Astrocyte (in vitro differentiated cells and primary cell): ENCODE measurements around the gene PGPEP1. TPM values are rescaled to one million over a fixed set of nuclear protein-coding genes. Genes with fewer than 3 reads are reported as not detected.

Experiments used
- DNase-seq: peaks from one replicate; pipeline ENCODE4 v3.0.0-alpha.2; 2010; ENCODE audit warnings: low read depth
- FAIRE-seq: peaks from 2 replicates; lab custom pipeline; 2011; peaks lifted over from hg19 to GRCh38; lab: Jason Lieb, UNC
- H2AFZ ChIP-seq: 2 replicates; pipeline ENCODE4 v1.6.0; 2012; ENCODE audit warnings: low read depth, low read length, inconsistent platforms
- H3K27ac ChIP-seq: 2 replicates; pipeline ENCODE4 v1.5.1; 2011; ENCODE audit warnings: low read depth, low read length, inconsistent platforms
- H3K27me3 ChIP-seq: 2 replicates; pipeline ENCODE4 v1.6.0; 2011; ENCODE audit warnings: low read length, inconsistent platforms; ENCODE audit not compliant: insufficient read depth
- H3K36me3 ChIP-seq: 2 replicates; pipeline ENCODE4 v1.5.1; 2011; ENCODE audit warnings: low read length, inconsistent platforms; ENCODE audit not compliant: insufficient read depth
- H3K4me1 ChIP-seq: 2 replicates; pipeline ENCODE4 v1.5.1; 2011; ENCODE audit warnings: low read length, inconsistent platforms; ENCODE audit not compliant: insufficient read depth
- H3K4me2 ChIP-seq: 2 replicates; pipeline ENCODE4 v1.6.0; 2012; ENCODE audit warnings: low read length, inconsistent platforms
- H3K4me3 ChIP-seq: 2 replicates; pipeline ENCODE4 v1.5.1; 2011; ENCODE audit warnings: low read depth, mild to moderate bottlenecking, low read length, inconsistent platforms; ENCODE audit not compliant: insufficient read depth
- H3K79me2 ChIP-seq: 2 replicates; pipeline ENCODE4 v1.6.0; 2012; ENCODE audit warnings: mild to moderate bottlenecking, low read length, inconsistent platforms; ENCODE audit not compliant: insufficient read depth
- H3K9ac ChIP-seq: 2 replicates; pipeline ENCODE4 v1.6.0; 2012; ENCODE audit warnings: mild to moderate bottlenecking, low read length, inconsistent platforms
- H3K9me3 ChIP-seq: 2 replicates; pipeline ENCODE4 v1.5.1; 2012; ENCODE audit warnings: low read depth, mild to moderate bottlenecking, low read length, inconsistent platforms; ENCODE audit not compliant: insufficient read depth
- H4K20me1 ChIP-seq: 2 replicates; pipeline ENCODE4 v1.6.0; 2012; ENCODE audit warnings: low read length, inconsistent platforms; ENCODE audit not compliant: insufficient read depth
- H3K27ac Mint-ChIP-seq: one replicate; pipeline ENCODE4 v1.8.0; 2021; ENCODE audit warnings: mild to moderate bottlenecking, mixed read lengths; ENCODE audit not compliant: unreplicated experiment
- H3K27me3 Mint-ChIP-seq: one replicate; pipeline ENCODE4 v1.8.0; 2021; ENCODE audit warnings: low read depth, mixed read lengths; ENCODE audit not compliant: unreplicated experiment
- H3K36me3 Mint-ChIP-seq: one replicate; pipeline ENCODE4 v1.8.0; 2021; ENCODE audit warnings: low read depth, mixed read lengths; ENCODE audit not compliant: unreplicated experiment
- H3K4me1 Mint-ChIP-seq: one replicate; pipeline ENCODE4 v1.8.0; 2021; ENCODE audit warnings: low read depth, mixed read lengths; ENCODE audit not compliant: unreplicated experiment
- H3K4me3 Mint-ChIP-seq: one replicate; pipeline ENCODE4 v1.8.0; 2021; ENCODE audit warnings: mild to moderate bottlenecking, moderate library complexity, mixed read lengths; ENCODE audit not compliant: unreplicated experiment
- H3K9me3 Mint-ChIP-seq: one replicate; pipeline ENCODE4 v1.8.0; 2021; ENCODE audit warnings: mild to moderate bottlenecking, mixed read lengths; ENCODE audit not compliant: unreplicated experiment
- CTCF ChIP-seq: IDR thresholded peaks from 2 replicates; pipeline ENCODE4 v1.5.1; 2011; ENCODE audit warnings: low read depth, mild to moderate bottlenecking, inconsistent platforms, low read length, moderate library complexity; ENCODE audit not compliant: insufficient read depth
- EZH2 ChIP-seq: IDR thresholded peaks from 2 replicates; pipeline ENCODE4 v1.6.1; 2012; ENCODE audit warnings: mild to moderate bottlenecking, low read length, inconsistent platforms; ENCODE audit not compliant: insufficient read depth
- total RNA-seq: library from RNA; stranded (reverse); gene quantifications from 2 replicates; pipeline ENCODE4 v1.2.1, GENCODE V29; 2021

PGPEP1 gene
- total RNA-seq, 1 donor from 2014 or later = 28.4 TPM

GRCh38 chr19:18292810-18293641, 47.4 kb upstream of the PGPEP1 start:
- DNase-seq (peak; percentile 72), FAIRE-seq (no peak)
- H3K4me1 Mint-ChIP-seq = peaks cover 12% of the 10 kb centered on the region
- TF ChIP-seq EZH2 (no peak), CTCF (no peak)
- Histone ChIP-seq H3K27me3 (no peaks in the 10 kb centered on the region), H3K4me1 (peaks cover 35% of the 10 kb centered on the region), H2AFZ (no peak overlapping the region), H3K4me2 (peak overlapping the region; percentile 91), H3K9ac (peak overlapping the region; percentile 96), H3K79me2 (no peaks in the 10 kb centered on the region), H3K9me3 (no peaks in the 10 kb centered on the region), H3K27ac (peak overlapping the region; percentile 94), H4K20me1 (no peaks in the 10 kb centered on the region), H3K4me3 (peak overlapping the region; percentile 69), H3K36me3 (no peaks in the 10 kb centered on the region)
- peak overlapping the region; percentile 70 for H3K4me3 Mint-ChIP-seq
- H3K9me3 Mint-ChIP-seq = no peaks in the 10 kb centered on the region
- H3K36me3 Mint-ChIP-seq = no peaks in the 10 kb centered on the region
- no peaks in the 10 kb centered on the region for H3K27me3 Mint-ChIP-seq
- H3K27ac Mint-ChIP-seq = peak overlapping the region; percentile 83

- Histone ChIP-seq H2AFZ (no peak overlapping the region), H4K20me1 (no peaks in the 10 kb centered on the region), H3K9ac (peak overlapping the region; percentile 96), H3K27ac (peak overlapping the region; percentile 59), H3K4me2 (peak overlapping the region; percentile 91), H3K4me1 (peaks cover 35% of the 10 kb centered on the region), H3K36me3 (no peaks in the 10 kb centered on the region), H3K27me3 (no peaks in the 10 kb centered on the region), H3K9me3 (no peaks in the 10 kb centered on the region), H3K4me3 (no peak overlapping the region), H3K79me2 (no peaks in the 10 kb centered on the region)
- DNase-seq (no peak), FAIRE-seq (no peak)
- TF ChIP-seq CTCF (no peak), EZH2 (no peak)
- Mint-ChIP-seq H3K4me1 (peaks cover 12% of the 10 kb centered on the region), H3K9me3 (no peaks in the 10 kb centered on the region), H3K27ac (peak overlapping the region; percentile 58), H3K27me3 (no peaks in the 10 kb centered on the region), H3K36me3 (no peaks in the 10 kb centered on the region), H3K4me3 (no peak overlapping the region)
These were observed 46.5 kb upstream of the PGPEP1 start for GRCh38 chr19:18293642-18294466.
